K562 (cell line): ENCODE results near the gene SCMH1. TPM values are rescaled to one million over a fixed set of nuclear protein-coding genes. Genes with fewer than 3 reads are reported as not detected.

Experiments used
- CEBPG ChIP-seq, 3 experiments: fragments of 200-800 bp in 1 of 3; sonication (Bioruptor generic) in 1 of 3; sonication (generic) in 1 of 3; formaldehyde crosslinking in 1 of 3; IDR thresholded peaks in 2 of 3; conservative IDR thresholded peaks in 1 of 3; 2 replicates each; pipeline versions ENCODE4 v1.6.1 to v1.8.0; 2016 to 2022; ENCODE audit warnings: missing compliant biosample characterization in 2 of 3, missing genetic modification characterization in 2 of 3, mild to moderate bottlenecking in 1 of 3, missing genetic modification reagents in 1 of 3
- CHD7 ChIP-seq: fragments of 200-600 bp; sonication (generic); IDR thresholded peaks from one replicate; pipeline ENCODE4 v1.6.1; 2012; ENCODE audit warnings: mild to moderate bottlenecking, low read depth, low read length, inconsistent platforms
- MXI1 ChIP-seq: IDR thresholded peaks from 2 replicates; pipeline ENCODE4 v1.6.1; 2011; ENCODE audit warnings: low read depth, mild to moderate bottlenecking, improper control_type of control experiment, low read length
- NFIC ChIP-seq: fragments of 450-650 bp; IDR thresholded peaks from 2 replicates; pipeline ENCODE4 v1.6.1; 2017; ENCODE audit warnings: mild to moderate bottlenecking, inconsistent platforms
- SMARCB1 ChIP-seq: IDR thresholded peaks from 2 replicates; pipeline ENCODE4 v1.6.1; 2011; ENCODE audit warnings: improper control_type of control experiment, low read depth; ENCODE audit not compliant: insufficient read length
- TBL1XR1 ChIP-seq, 2 experiments: IDR thresholded peaks; 2 replicates each; pipeline ENCODE4 v1.6.1; 2012; ENCODE audit warnings: improper control_type of control experiment in 2 of 2, low read length in 2 of 2, mild to moderate bottlenecking in 1 of 2
- ZFX ChIP-seq: sonication (generic); formaldehyde crosslinking; IDR thresholded peaks from 2 replicates; pipeline ENCODE4 v1.8.0; 2022; ENCODE audit warnings: mild to moderate bottlenecking, missing genetic modification reagents, moderate library complexity
- ZKSCAN3 ChIP-seq: fragments of 250-450 bp; sonication (Bioruptor Pico); IDR thresholded peaks from 2 replicates; pipeline ENCODE4 v1.4.0; 2020
- ZNF121 ChIP-seq: sonication (generic); formaldehyde crosslinking; conservative IDR thresholded peaks from 2 replicates; pipeline ENCODE4 v1.8.0; 2022; ENCODE audit warnings: missing genetic modification reagents
- ZNF133 ChIP-seq: fragments of 250-450 bp; sonication (Bioruptor Pico); IDR thresholded peaks from 2 replicates; pipeline ENCODE4 v1.4.0; 2020; ENCODE audit warnings: mild to moderate bottlenecking
- ZZZ3 ChIP-seq: fragments of 450-650 bp; IDR thresholded peaks from 2 replicates; pipeline ENCODE4 v1.6.1; 2016; ENCODE audit warnings: antibody characterized with exemption, mild to moderate bottlenecking, moderate library complexity
- polyA plus RNA-seq, 8 experiments: library from polyadenylated mRNA; depleted of rRNA in 4 of 8; stranded (reverse) in 5 of 8; unstranded in 3 of 8; fragments of >200 nt; fragmentation: Nextera tagmentation in 2 of 8; fragmentation: Illumina TruSeq in 1 of 8; extraction: Ambion mirVana in 2 of 8; extraction: Trizol in 1 of 8; gene quantifications; 2 replicates each; pipeline versions ENCODE4 v1.2.1 to v1.2.3, GENCODE V29; 2011 to 2014; ENCODE audit warnings: inconsistent platforms in 1 of 8, missing spikeins in 1 of 8
- total RNA-seq, 7 experiments: library from RNA; depleted of rRNA in 6 of 7; stranded (reverse); fragments of >200 nt in 6 of 7; fragmentation: Illumina TruSeq in 2 of 7; extraction: Trizol in 2 of 7; gene quantifications; 2 replicates each; pipeline versions ENCODE4 v1.2.1 to v1.2.3, GENCODE V29; 2011 to 2021; ENCODE audit warnings: low replicate concordance in 1 of 7
- TF ChIP-seq, protein P1 (sequence below): fragments of 250-450 bp; sonication (Bioruptor Pico); IDR thresholded peaks from 2 replicates; pipeline ENCODE4 v1.5.0; 2020; ENCODE audit warnings: mild to moderate bottlenecking, borderline replicate concordance

SCMH1 gene
- total and polyA plus RNA-seq, 9 of the 15 experiments (the other 6 are each of a cell fraction or from before 2014, with no cell fraction given) = 8.5 to 37.0 (median 26.8) TPM

- TF ChIP-seq CHD7 (no peak), NFIC (peak; percentile 100), SMARCB1 (peak; percentile 37), CEBPG (CRISPR knock-in tag; IDR thresholded peaks at IDR 0.05) (no peak), CEBPG (tag; conservative IDR thresholded peaks at IDR 0.05 in 1 of 2, IDR thresholded peaks at IDR 0.05 in 1 of 2) (no peak), ZFX (CRISPR knock-in tag) (peak; percentile 46; the same call in 1 of the 2 replicates), TBL1XR1 (IDR thresholded peaks at IDR 0.05; ENCODE audit: low read length in 2 of 2) (peak; percentile 73 to 93), ZZZ3 (no peak), ZKSCAN3 (CRISPR knock-in tag) (no peak), MXI1 (peak; percentile 97), ZNF121 (no peak), ZNF133 (CRISPR knock-in tag) (no peak)
- TF ChIP-seq, protein P1, sequence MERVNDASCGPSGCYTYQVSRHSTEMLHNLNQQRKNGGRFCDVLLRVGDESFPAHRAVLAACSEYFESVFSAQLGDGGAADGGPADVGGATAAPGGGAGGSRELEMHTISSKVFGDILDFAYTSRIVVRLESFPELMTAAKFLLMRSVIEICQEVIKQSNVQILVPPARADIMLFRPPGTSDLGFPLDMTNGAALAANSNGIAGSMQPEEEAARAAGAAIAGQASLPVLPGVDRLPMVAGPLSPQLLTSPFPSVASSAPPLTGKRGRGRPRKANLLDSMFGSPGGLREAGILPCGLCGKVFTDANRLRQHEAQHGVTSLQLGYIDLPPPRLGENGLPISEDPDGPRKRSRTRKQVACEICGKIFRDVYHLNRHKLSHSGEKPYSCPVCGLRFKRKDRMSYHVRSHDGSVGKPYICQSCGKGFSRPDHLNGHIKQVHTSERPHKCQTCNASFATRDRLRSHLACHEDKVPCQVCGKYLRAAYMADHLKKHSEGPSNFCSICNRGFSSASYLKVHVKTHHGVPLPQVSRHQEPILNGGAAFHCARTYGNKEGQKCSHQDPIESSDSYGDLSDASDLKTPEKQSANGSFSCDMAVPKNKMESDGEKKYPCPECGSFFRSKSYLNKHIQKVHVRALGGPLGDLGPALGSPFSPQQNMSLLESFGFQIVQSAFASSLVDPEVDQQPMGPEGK = no peak
Observed at GRCh38 chr1:41003640-41004220, 238.4 kb downstream of the SCMH1 start (continued).
